GM18868 (cell line): ENCODE data around the gene LSM3.
A peak's percentile ranks its signal among the peaks of the same experiment; 100 is the strongest.

Experiments used
- ATAC-seq: cut with Tn5 transposase; IDR thresholded peaks from one replicate; pipeline ENCODE4 v1.9.1; 2021; ENCODE audit warnings: mild to moderate bottlenecking, moderate library complexity; ENCODE audit not compliant: unreplicated experiment

The LSM3 gene

GRCh38 chr3:14156201-14156600, 22.4 kb upstream of the LSM3 start:
- no peak for ATAC-seq

- ATAC-seq: no peak
Observed at GRCh38 chr3:14156843-14157561, 21.6 kb upstream of the LSM3 start.

- ATAC-seq: no peak
Observed at GRCh38 chr3:14157951-14158350, 20.7 kb upstream of the LSM3 start.

- ATAC-seq: no peak
Observed at GRCh38 chr3:14158370-14158769, 20.2 kb upstream of the LSM3 start.

GRCh38 chr3:14159426-14159825, 19.2 kb upstream of the LSM3 start:
- no peak for ATAC-seq

- ATAC-seq: no peak
Observed at GRCh38 chr3:14161282-14161681, 17.3 kb upstream of the LSM3 start.

- no peak for ATAC-seq
Observed at GRCh38 chr3:14162178-14162577, 16.4 kb upstream of the LSM3 start.

- ATAC-seq: no peak
Observed at GRCh38 chr3:14166877-14167603, 11.6 kb upstream of the LSM3 start.

GRCh38 chr3:14169435-14169834, 9.2 kb upstream of the LSM3 start:
- ATAC-seq: no peak

GRCh38 chr3:14169871-14170270, 8.7 kb upstream of the LSM3 start:
- no peak for ATAC-seq

GRCh38 chr3:14170531-14171159, 8.0 kb upstream of the LSM3 start:
- ATAC-seq: no peak

- ATAC-seq: no peak
Observed at GRCh38 chr3:14172496-14172895, 6.1 kb upstream of the LSM3 start.

GRCh38 chr3:14174483-14174882, 4.1 kb upstream of the LSM3 start:
- no peak for ATAC-seq

- ATAC-seq: peak; percentile 30
Observed at GRCh38 chr3:14175383-14176037, 3.1 kb upstream of the LSM3 start.

- peak; percentile 1 for ATAC-seq
Observed at GRCh38 chr3:14177580-14178246, 904 bp upstream of the LSM3 start.

GRCh38 chr3:14179114-14179465, 473 bp downstream of the LSM3 start:
- no peak for ATAC-seq

GRCh38 chr3:14179795-14180194, 1.2 kb downstream of the LSM3 start:
- no peak for ATAC-seq

- ATAC-seq: no peak
Observed at GRCh38 chr3:14181253-14181652, 2.6 kb downstream of the LSM3 start.

- ATAC-seq: no peak
Observed at GRCh38 chr3:14183015-14183577, 4.5 kb downstream of the LSM3 start.

GRCh38 chr3:14186854-14187458, 8.3 kb downstream of the LSM3 start:
- no peak for ATAC-seq
